ENCODE measurements around the gene LRRC57.

LRRC57 gene

DNA sequence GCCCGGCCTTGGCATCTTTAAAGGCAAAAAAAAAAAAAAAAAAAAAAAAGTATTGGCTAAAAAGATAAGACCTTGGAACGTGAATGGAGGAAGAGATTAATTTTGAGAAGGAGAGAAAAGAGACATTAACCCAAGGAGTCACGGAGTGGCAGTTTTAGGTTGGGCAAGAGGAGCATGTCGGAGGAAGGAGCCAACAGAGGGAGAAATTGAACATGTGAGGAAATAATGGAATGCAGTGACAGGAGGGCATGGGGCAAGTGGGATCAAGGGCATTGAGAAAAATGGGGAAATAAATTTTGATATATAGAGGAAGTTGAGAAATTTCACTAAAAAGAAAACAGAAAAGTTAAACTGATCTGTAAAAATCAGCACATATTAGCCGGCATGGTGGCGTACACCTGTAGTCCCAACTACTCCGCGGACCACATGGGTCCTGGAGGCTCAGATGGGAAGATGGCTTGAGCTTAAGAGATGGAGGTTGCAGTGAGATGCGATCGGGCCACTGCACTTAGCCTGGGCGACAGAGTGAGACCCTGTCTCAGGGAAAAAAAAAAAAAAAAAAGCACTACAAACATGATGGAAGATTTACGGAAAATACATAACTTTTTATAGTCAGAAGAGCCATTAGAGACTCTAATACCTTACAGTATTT, 1.3 kb upstream of the LRRC57 start:
- DNase-seq = no peak

DNA sequence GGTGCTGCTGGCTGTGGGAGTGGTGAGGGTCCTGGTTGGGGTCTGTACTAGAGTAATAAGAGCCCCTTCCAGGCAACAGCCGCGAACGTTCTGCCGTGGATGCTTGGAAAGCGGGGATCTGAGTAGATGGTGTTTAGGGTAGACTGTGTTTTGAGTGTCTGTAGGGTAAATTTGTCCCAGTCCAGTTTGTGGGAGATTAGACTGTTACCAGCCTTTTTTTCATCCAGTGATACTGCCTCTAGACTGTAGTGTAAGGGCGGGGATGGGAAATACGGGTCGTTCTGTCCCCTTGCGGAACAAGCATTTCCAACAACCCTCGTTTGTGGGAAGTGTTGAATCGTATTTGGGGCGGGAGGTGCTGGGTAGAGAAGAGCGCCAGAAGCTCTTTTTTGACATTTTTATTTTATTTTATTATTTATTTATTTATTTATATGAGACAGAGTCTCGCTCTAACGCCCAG, 469 bp upstream of the LRRC57 start:
- DNase-seq = peak; percentile 49

DNA sequence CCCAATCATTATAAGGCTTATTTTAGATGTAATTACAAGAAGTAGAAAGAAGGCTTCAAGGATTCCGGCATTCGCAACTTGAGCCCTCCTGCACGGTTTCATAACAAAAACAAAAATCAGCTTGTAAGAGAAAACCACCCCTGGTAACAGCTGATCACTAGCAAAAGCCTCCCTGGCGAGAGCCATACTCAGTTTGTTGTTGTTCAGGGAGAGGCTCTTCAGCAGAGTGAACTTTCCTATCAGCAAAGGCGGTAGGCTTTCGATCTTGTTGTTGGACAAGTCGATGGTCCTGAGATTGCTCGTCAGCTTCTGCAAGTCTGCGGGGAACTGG, 710 bp downstream of the LRRC57 start:
- DNase-seq = no peak

DNA sequence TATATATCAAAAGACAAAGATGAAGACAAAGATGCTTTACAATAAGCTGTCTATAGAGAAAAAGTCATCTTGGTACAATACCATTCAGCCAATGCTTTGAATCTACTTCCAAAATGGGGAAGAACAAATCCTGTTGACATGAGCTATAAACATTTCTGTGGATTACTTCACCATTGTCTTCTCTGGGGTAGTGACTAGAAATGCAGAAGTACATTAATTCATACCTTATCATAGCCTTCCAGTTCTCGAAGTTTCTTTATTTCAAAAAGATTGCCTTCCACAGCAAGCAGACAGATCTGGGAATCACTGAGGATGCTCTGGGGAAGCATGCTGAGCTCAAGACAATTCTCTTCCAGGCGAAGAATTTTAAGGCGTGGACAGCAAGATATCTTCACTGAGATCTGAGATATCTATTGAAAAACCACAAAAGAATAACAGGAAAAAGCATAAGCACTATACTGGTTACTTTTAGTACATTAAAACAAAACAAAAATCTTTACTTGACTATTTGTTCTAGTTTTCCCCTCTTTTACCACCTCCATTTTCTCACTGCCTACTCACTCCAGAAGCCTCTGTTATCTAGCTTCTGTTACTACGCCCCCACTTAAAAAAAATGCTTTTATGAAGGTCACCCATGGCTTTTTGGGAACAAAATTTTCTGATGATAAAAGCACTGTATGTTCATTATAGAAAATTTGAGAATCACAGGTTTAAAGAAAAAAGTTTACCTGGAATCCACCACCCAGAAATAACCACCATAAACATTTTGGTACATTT, 3.6 kb downstream of the LRRC57 start:
- peak; percentile 6 for DNase-seq

DNA sequence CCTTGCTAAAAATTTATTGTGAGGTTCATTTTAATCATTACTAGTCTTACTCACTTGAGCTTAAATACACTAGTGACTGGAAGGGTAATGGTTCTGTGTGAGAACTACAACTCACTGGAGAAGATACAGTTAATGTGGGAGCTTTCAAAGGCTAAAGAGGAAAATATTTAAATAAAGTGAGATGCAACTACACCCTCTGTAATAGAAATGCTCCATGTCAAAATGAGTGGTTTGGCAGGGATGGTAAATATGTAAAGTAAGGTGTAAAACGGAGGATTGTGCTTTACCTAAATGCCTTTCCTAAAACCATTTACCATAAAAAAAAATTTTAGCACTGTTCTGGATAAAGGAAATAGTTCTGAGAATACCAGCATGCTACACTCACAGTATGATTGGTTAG, 15.3 kb downstream of the LRRC57 start:
- no peak for DNase-seq

DNA sequence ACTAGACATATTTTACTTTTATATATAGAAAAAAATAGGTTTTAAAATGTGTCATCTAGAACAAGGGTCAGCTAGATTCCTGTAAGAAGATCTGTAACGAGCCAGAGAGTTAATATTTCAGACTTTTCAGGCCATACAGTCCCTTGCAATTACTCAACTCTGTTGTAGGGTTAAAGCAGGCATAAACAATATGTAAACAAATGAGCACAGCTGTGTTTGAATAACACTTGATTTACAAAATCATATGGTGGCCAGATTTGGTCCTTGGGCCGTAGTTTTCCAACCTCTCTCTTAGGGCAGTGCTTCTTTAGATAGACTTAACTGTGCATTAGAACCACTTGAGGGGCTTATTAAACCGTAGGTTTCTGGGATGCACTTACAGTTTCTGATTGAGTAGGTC, 19.6 kb downstream of the LRRC57 start:
- DNase-seq = no peak

DNA sequence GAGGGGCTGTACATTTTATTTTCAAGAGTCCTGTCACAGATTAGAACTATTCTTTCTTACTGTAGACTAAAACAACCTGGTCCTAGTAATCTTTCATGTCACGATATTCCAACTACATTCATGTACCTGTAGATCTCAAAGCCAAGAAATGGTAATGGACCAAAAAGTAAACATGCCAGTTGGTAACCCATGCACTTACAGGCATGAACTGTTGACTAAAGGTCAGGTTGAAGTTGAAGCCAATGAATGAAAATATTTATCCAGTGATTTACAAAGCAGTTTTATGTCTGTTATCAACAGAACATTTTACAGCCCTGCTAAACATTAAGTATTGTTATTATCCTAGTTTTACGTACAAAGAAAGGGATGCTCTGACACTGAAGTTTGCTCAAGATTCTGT, 25.3 kb downstream of the LRRC57 start:
- no peak for DNase-seq

DNA sequence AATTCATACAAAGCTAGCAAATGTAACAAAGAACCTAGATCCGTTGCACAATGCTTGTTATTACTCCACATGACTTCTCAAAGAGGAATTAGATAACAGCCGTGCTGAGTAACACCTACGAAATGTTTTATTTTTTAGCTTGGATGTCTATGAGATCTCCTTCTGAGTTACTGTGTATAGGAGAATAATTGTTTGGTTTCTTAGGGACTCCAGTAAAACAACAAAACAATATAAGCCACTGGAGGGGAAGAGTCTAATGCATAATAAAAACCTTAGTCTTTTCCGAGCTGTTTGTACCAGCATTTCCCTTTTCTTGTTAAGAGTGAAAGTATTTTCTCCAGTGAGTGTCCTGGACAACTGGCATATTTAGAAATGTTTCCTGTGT, 37.6 kb downstream of the LRRC57 start:
- peak; percentile 59 for DNase-seq

DNA sequence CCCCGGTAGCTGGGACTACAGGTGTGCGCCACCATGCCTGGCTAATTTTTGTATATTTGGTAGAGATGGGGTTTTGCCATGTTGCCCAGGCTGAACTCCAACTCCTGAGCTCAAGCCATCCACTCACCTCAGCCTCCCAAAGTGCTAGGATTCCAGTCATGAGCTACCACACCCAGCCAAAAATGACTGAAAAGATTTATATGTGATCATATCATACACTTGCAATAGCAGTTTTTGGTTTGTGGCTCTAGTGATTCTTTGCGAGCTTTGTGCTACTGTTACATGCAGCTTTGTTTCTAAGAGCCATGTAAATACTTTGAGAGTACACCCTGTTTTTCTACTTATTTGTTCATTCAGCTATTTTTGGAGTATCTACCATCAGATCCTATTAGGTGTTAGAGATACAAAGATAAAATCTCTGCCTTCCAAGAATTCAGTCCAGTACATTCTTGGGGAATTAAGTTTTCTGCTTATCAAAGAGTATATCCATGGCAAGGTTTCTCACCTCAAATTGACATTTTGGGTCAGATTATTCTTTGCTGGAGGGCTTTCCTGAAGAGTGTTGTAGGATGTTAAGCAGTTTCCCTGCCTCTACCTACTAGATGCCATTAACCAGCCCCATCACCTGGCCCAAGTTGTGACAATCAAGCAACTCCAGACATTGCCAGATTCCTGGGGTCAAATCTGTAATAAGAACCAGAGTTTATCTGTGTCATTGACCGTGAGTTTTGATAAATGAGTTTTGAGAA, 38.2 kb downstream of the LRRC57 start:
- peak; percentile 4 for DNase-seq

DNA sequence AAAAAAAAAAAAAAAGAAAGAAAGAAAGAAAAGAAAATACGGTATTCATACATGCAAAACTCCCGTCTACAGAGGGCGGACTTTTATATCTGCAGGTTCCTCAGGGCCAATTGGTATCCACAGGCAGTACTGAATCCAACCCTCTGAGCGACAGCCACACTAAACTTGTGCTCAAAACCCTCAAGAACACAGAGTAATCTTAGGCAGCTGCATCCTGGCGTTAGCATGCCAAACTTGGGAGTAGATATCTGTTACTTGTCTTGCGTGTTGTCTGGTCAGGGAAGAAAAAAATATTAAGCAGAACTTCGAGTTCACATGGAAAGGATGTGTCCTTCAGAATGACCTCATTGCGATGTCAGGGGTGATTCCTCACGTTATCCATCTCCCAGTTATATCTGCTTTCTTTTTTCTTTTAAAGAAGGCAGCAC, 40.3 kb downstream of the LRRC57 start:
- peak; percentile 11 for DNase-seq

DNA sequence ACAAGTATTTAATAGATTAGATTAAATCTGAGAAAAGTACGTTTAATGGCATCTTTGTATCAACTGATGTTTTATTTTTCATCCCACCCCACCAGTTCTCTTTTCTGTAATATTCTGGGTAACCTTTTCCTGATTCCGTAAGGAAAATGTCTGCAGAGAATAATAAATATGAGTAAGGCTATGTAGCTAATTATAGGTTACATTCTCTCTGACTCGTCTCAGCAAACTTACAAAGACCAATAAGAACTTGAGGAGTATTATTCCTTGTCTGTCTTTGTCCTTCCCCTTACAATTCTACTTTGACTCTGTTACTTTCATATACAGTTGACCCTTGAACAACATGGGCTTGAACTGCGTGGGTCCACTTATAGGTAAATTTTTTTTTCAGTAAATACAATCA, 41.1 kb downstream of the LRRC57 start:
- no peak for DNase-seq

DNA sequence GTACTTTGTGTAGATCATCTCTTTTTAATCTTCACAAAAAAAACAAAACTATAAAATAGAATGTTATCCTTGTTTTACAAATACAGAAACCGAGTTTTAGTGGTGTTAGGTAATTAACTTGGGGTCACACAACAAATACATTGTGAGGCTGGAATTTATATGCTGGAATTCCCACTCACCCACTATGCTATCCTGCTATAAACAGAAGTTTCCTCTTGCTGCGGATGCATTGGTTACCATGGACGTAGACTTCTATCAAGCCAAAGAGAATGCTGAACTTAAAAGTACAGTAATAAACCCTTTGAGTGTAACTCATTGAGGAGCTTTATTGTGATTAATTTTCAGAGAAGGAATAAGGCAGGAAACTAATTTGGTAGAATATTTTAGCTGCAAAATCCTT, 44.0 kb downstream of the LRRC57 start:
- no peak for DNase-seq

DNA sequence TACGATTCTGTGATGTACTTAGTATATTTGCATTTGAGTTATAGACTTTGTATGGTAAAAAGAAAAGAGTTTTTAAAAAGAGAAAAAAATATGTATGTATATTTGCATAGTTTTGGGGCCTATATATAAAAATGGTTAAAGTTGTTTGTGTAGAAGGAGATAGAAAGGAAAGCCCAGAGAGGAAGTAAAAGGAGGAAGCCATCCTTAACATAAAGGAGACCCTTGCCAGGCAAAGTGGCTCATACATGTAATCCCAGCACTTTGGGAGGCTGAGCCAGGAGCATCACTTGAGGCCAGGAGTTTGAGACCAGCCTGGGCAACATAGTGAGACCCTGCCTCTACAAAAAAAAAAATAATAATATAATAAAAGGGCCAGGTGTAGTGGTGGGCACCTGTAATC, 44.8 kb downstream of the LRRC57 start:
- DNase-seq = no peak

DNA sequence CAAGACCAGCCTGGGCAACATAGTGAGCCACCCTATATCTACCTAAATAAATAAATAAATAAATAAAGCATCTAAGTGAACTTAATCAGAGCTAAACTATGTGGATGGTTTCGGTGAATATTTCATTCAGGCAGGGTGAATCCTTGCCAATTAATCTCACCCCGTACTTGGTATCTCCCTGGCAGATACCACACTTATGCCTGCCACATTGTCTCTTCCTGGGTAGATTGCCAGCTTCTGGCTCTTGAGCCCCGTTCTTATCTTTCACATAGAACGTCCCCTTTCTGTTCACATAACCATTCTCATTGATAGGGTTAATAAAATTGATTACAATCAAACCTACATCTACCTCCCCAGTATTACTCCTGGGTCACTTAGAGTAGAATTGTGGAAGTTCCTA, 46.1 kb downstream of the LRRC57 start:
- DNase-seq = no peak

DNA sequence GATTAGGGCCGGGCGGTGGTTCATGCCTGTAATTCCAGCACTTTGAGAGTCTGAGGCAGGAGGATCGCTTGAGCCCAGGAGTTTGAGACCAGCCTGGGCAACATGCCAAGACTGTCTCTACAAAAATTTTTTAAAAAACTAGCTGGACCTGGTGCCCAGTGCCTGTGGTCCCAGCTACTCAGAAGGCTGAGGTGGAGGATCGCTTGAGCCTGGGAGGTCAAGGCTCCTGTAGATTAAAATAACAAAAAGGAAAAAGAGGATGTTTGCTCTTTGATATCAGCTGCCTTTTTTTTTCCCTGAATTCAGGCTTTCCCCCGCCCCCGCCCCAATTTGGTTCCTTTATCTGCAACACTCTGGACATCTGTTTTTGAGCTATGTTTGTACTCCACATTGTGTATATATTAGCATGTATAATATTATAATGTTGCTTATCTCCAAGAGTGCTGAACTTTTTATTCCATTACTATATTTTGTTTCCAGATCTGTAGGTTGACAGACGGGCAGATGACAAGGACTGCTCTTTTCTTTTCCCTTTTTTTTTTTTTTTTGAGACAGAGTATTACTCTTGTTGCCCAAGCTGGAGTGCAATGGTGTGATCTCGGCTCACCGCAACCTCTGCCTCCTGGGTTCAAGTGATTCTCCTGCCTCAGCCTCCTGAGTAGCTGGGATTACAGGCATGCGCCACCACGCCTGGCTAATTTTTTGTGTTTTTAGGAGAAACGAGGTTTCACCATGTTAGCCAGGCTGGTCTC, 48.6 kb downstream of the LRRC57 start:
- peak; percentile 28 for DNase-seq

DNA sequence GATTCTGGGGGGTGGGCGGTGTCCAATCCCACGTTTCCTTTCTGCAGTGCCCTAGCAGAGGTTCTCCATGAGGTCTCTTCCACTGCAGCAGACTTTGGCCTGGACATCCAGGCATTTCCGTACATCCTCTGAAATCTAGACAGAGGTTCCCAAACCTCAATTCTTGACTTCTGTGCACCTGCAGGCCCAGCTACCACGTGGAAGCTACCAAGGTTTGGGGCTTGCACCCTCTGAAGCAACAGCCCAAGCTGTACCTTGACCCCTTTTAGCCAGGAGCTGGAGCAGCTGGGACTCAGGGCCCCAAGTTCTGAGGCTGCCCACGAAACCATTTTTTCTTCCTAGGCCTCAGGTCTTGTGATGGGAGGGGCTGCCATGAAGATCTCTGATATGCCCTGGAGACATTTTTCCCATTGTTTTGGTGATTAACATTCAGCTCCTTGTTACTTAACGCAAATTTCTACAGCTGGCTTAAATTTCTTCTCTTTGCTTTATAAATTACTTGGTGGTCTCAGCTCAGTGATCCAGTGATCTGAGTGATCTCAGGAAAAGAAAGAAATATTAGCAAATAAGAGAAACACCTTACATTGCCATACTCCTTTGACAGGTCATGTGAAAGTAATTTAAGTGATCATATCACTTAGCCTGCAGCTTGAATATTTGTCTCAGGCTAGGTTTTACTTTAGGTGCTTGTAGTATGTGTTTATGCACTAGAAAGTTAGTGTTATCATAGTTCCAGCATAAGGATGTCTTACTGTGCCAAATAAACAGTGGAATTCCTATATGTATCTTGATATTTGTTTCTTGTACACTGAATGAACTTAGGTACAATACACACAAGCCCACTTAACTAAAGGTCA, 50.2 kb downstream of the LRRC57 start:
- DNase-seq = no peak

DNA sequence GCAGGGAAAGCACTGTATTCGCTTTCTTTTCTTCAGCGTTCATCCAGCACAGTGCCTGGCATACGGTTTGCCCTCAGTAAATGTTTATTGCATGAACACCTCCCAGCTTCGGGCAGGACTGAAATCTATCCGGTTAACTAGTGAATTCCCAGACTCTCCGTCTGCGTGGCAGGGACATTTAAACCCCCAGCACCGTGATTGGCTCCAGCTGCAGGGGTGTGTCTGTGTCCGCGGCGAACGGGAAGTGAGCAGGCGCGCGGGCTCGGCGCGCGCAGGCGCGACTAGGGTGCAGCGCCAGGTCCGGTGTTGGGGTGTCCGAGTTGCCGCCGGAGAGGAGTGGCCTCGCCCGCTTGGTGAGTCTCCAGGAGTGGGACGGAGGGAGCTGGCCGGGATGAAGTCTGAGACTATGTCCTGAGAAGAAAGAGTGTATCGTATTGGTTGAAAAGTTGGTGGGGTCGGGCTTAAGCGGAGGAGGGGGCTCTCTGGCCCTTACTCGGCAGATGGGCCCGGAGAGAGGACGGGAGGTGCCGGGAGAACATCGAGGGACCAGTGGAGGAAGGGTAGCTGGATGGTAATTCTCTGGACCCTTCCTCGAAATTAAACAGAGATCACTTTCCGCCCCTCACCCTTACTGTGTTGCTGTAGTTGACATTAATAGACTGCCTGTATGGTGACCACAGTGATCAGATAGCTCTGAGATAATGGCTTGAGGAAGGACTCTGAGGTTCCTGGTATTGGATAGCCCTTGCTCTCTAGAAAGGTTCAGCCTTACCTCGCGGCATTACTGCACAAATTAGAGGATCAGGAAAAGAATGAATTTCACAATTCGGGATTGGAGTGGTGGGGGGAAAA, 53.0 kb downstream of the LRRC57 start, which contains the start of gene SNAP23:
SNAP23 (plus strand) TSS at position 274 of the 852 bp plus-strand sequence. CDS start 16,213 bp downstream, outside the sequence.
- DNase-seq = peak; percentile 95

DNA sequence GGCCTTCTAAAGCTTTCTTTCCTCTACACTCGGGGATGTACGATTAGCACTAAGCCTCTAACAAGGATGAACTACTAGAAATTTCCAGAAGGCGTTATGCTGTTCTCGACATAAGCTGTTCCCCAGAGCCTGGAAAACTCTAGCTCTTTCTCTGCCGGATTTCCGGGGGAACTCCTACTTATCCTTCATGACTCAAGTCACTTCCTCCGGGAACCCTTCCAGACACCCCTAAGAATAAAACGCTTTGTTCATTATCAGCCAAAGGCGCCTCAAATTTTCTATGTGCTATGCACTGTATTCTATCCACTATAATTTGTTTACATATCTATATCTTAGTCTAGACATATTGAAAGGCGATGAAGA, 53.6 kb downstream of the LRRC57 start:
- DNase-seq = peak; percentile 76

DNA sequence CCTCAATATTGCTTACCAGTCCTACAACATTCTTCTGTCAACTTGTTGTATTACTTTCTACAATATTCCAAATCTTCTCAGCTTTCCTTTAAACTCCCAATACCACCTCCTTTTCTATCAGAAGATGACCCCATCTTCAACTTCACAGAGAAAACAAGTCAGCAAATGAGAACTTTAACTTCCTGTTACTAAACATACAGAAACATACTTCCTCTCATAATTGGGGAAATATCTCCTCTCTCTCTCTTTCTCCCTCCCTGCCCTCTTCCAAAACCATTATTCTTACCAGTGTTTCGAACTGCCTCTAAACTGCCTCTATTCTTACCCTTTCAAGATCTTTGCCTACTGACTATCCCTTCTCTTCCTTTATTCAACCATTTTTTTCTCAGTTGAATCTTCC, 54.9 kb downstream of the LRRC57 start:
- no peak for DNase-seq

DNA sequence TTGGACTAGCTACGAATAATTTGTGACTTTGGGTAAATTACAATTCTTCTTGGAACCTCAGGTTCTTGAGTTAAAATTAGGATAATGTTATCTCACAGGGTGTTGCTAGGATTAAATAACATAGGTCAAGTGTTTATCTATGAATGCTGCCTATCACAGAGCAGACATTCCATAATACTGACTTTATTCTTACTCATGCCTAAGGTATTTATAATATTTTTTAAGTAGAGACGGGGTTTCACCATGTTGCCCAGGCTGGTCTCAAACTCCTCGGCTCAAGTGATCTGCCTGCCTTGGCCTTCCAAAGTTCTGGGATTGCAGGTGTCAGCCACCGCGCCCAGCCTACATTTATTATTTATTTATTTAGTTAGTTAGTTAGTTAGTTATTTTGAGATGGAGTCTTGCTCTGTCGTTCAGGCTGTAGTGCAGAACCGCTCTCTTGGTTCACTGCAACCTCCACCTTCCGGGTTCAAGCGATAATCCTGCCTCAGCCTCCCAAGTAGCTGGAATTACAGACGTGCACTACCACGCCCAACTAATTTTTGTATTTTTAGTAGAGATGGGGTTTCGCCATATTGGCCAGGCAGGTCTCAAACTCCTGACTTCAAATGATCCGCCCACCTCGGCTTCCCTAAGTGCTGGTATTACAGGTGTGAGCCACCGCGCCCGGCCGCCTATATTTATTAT, 56.9 kb downstream of the LRRC57 start:
- peak; percentile 77 for DNase-seq
